Activated CD4-positive, alpha-beta memory T cell treated with anti-CD3 and anti-CD28 coated beads for 36 hours (primary cell): Measurements from ENCODE around the gene ORAI3. TPM values are rescaled to one million over a fixed set of nuclear protein-coding genes. Genes with fewer than 3 reads are reported as not detected.

Experiments used
- CTCF ChIA-PET: fragments of 350-600 bp; sonication (Branson Sonifier 250); formaldehyde crosslinking; loops from one replicate; lab custom pipeline; 2021; ENCODE audit warnings: antibody characterized with exemption, inconsistent platforms; lab: Charles Lee
- POLR2A ChIA-PET: fragments of 350-600 bp; sonication (Branson Sonifier 250); formaldehyde crosslinking; loops from one replicate; lab custom pipeline; 2021; ENCODE audit warnings: antibody characterized with exemption; lab: Charles Lee
- DNase-seq: peaks from one replicate; pipeline ENCODE4 v3.0.0-alpha.2; 2020
- H3K27ac Mint-ChIP-seq: one replicate; pipeline ENCODE4 v1.8.0; 2021; ENCODE audit warnings: mixed read lengths
- H3K27me3 Mint-ChIP-seq: one replicate; pipeline ENCODE4 v1.8.0; 2021; ENCODE audit warnings: mixed read lengths
- H3K36me3 Mint-ChIP-seq: one replicate; pipeline ENCODE4 v1.8.0; 2021; ENCODE audit warnings: mixed read lengths
- H3K4me1 Mint-ChIP-seq: one replicate; pipeline ENCODE4 v1.8.0; 2021; ENCODE audit warnings: low read depth, mixed read lengths
- H3K4me3 Mint-ChIP-seq: one replicate; pipeline ENCODE4 v1.8.0; 2021; ENCODE audit warnings: mild to moderate bottlenecking, mixed read lengths
- H3K9me3 Mint-ChIP-seq: one replicate; pipeline ENCODE4 v1.8.0; 2021; ENCODE audit warnings: mixed read lengths
- intact Hi-C: fragments of 100-400 bp; cut with micrococcal nuclease; formaldehyde crosslinking; loops from one replicate; pipeline ENCODE4 v1.15.1; 2023
- total RNA-seq, 2 experiments: library from RNA; stranded (reverse); gene quantifications; one replicate each; pipeline ENCODE4 v1.2.3, GENCODE V29; 2021

ORAI3 gene
- total RNA-seq, 2 experiments from 2014 or later: 9.6 to 9.7 TPM

- DNase-seq: peak; percentile 90
- ChIA-PET CTCF (interaction anchor here (0.5 to 1.8 kb wide), 5 partner anchors 13 to 306 kb away, joined by 3 to 7 read pairs (median 3); no protein-coding TSS in a partner anchor), POLR2A (interaction anchor here (0.6 kb wide), 1 partner anchor 911 kb away, joined by 3 read pairs; no protein-coding TSS in a partner anchor)
- peaks cover 12% of the 10 kb centered on the region for H3K4me1 Mint-ChIP-seq
- H3K27me3 Mint-ChIP-seq: peaks cover 1% of the 10 kb centered on the region
- H3K36me3 Mint-ChIP-seq: no peaks in the 10 kb centered on the region
- no peaks in the 10 kb centered on the region for H3K9me3 Mint-ChIP-seq
- H3K4me3 Mint-ChIP-seq: peak overlapping the region; percentile 73
- no peak overlapping the region for H3K27ac Mint-ChIP-seq
- intact Hi-C loops: loop anchor here (1.0 to 10.0 kb wide), 5 partner anchors 36 to 868 kb away; partner anchors contain the start of genes SETD1A, STX4, ZNF646 and ZNF668
Observed at GRCh38 chr16:30996985-30997724, 48.3 kb downstream of the ORAI3 start.

GRCh38 chr16:30997725-30998711 lies 49.1 kb downstream of the ORAI3 start:
- Mint-ChIP-seq H3K4me3 (peak overlapping the region; percentile 37), H3K27me3 (peaks cover 1% of the 10 kb centered on the region), H3K4me1 (peaks cover 12% of the 10 kb centered on the region), H3K27ac (no peak overlapping the region), H3K36me3 (no peaks in the 10 kb centered on the region), H3K9me3 (no peaks in the 10 kb centered on the region)
- intact Hi-C loops: loop anchor here (1.0 to 10.0 kb wide), 5 partner anchors 35 to 867 kb away; partner anchors contain the start of genes SETD1A, STX4, ZNF646 and ZNF668
- no peak for DNase-seq
- CTCF ChIA-PET: interaction anchor here (0.5 to 1.4 kb wide), 5 partner anchors 13 to 305 kb away, joined by 3 to 7 read pairs (median 3); partner anchors contain the start of gene HSD3B7
- POLR2A ChIA-PET: interaction anchor here (0.9 to 1.4 kb wide), 2 partner anchors 76 to 119 kb away, joined by 3 read pairs; partner anchors contain the start of genes KAT8, ZNF646 and ZNF668

GRCh38 chr16:30998852-30999761 lies 50.2 kb downstream of the ORAI3 start:
- no peak for DNase-seq
- Mint-ChIP-seq H3K9me3 (no peaks in the 10 kb centered on the region), H3K27me3 (peaks cover 1% of the 10 kb centered on the region), H3K4me1 (peaks cover 12% of the 10 kb centered on the region), H3K27ac (no peak overlapping the region), H3K4me3 (no peak overlapping the region), H3K36me3 (no peaks in the 10 kb centered on the region)
- intact Hi-C loops: loop anchor here (5.0 to 10.0 kb wide), 3 partner anchors 42 to 866 kb away; partner anchors contain the start of gene SETD1A
- ChIA-PET CTCF (interaction anchor here (1.3 to 1.4 kb wide), 3 partner anchors 14 to 143 kb away, joined by 3 to 7 read pairs (median 6); partner anchors contain the start of gene HSD3B7), POLR2A (interaction anchor here (0.9 to 1.4 kb wide), 2 partner anchors 75 to 118 kb away, joined by 3 read pairs; partner anchors contain the start of genes KAT8, ZNF646 and ZNF668)

- DNase-seq: no peak
- Mint-ChIP-seq H3K36me3 (no peaks in the 10 kb centered on the region), H3K4me3 (no peak overlapping the region), H3K27me3 (no peaks in the 10 kb centered on the region), H3K9me3 (no peaks in the 10 kb centered on the region), H3K27ac (no peak overlapping the region), H3K4me1 (peaks cover 7% of the 10 kb centered on the region)
- ChIA-PET POLR2A (no interaction called here), CTCF (interaction anchor here (0.6 kb wide), 1 partner anchor 307 kb away, joined by 3 read pairs; no protein-coding TSS in a partner anchor)
- intact Hi-C loops: no loop called here
Observed at GRCh38 chr16:31000671-31001382, 52.0 kb downstream of the ORAI3 start.

GRCh38 chr16:31001507-31002249 lies 52.8 kb downstream of the ORAI3 start:
- H3K4me1 Mint-ChIP-seq: peaks cover 3% of the 10 kb centered on the region
- no peak for DNase-seq
- no peaks in the 10 kb centered on the region for H3K27me3 Mint-ChIP-seq
- H3K4me3 Mint-ChIP-seq: no peak overlapping the region
- H3K27ac Mint-ChIP-seq: no peak overlapping the region
- ChIA-PET CTCF (no interaction called here), POLR2A (no interaction called here)
- intact Hi-C loops: no loop called here
- no peaks in the 10 kb centered on the region for H3K36me3 Mint-ChIP-seq
- no peaks in the 10 kb centered on the region for H3K9me3 Mint-ChIP-seq

- Mint-ChIP-seq H3K36me3 (no peaks in the 10 kb centered on the region), H3K4me1 (no peaks in the 10 kb centered on the region), H3K4me3 (no peak overlapping the region), H3K9me3 (no peaks in the 10 kb centered on the region), H3K27ac (no peak overlapping the region), H3K27me3 (no peaks in the 10 kb centered on the region)
- ChIA-PET POLR2A (no interaction called here), CTCF (interaction anchor here (0.7 to 1.4 kb wide), 2 partner anchors 17 to 19 kb away, joined by 3 read pairs; partner anchors contain the start of gene HSD3B7)
- intact Hi-C loops: no loop called here
- no peak for DNase-seq
Observed at GRCh38 chr16:31002250-31002700, 53.4 kb downstream of the ORAI3 start.

- no peak for DNase-seq
- no peaks in the 10 kb centered on the region for H3K9me3 Mint-ChIP-seq
- H3K4me1 Mint-ChIP-seq: no peaks in the 10 kb centered on the region
- intact Hi-C loops: no loop called here
- H3K27me3 Mint-ChIP-seq: no peaks in the 10 kb centered on the region
- CTCF ChIA-PET: interaction anchor here (0.7 to 1.4 kb wide), 3 partner anchors 17 to 20 kb away, joined by 3 to 7 read pairs (median 3); partner anchors contain the start of gene HSD3B7
- H3K27ac Mint-ChIP-seq: no peak overlapping the region
- no peak overlapping the region for H3K4me3 Mint-ChIP-seq
- no peaks in the 10 kb centered on the region for H3K36me3 Mint-ChIP-seq
- POLR2A ChIA-PET: no interaction called here
Observed at GRCh38 chr16:31002862-31003341, 54.0 kb downstream of the ORAI3 start.

GRCh38 chr16:31003744-31004143 lies 54.9 kb downstream of the ORAI3 start:
- ChIA-PET CTCF (interaction anchor here (1.3 to 1.4 kb wide), 2 partner anchors 18 to 21 kb away, joined by 3 to 7 read pairs; partner anchors contain the start of gene HSD3B7), POLR2A (no interaction called here)

More at GRCh38 chr16:31003744-31004143, 54.9 kb downstream of the ORAI3 start:
- Mint-ChIP-seq H3K9me3 (no peaks in the 10 kb centered on the region), H3K4me1 (no peaks in the 10 kb centered on the region), H3K27ac (no peak overlapping the region), H3K36me3 (no peaks in the 10 kb centered on the region), H3K27me3 (no peaks in the 10 kb centered on the region), H3K4me3 (no peak overlapping the region)
- no peak for DNase-seq
- intact Hi-C loops: no loop called here
